ENCODE results near the gene AANAT.
A peak's percentile ranks its signal among the peaks of the same experiment; 100 is the strongest.

DNA sequence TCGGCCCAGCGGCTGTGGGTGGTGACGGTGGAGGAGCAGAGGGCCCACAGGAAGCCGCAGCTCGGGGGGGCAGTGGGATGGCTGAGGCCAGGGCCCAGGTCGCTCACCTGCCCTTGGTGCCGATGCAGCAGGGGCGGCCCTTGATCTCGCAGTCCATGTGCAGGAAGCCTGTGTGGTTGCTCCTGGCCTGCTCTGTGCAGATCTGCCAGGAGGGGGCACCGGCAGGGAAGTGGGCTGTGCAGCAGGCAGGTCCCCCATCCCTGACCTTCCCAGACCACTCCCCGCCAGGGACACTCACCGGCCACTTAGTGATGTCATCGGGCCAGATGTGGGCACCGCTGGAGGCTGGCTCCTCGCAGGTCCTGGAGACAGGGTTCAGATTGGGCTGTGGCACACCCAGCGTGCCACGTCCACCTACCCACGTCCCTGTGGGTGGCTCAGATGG is 6.2 kb downstream of the AANAT start:
- TF ChIP-seq, protein P1, sequence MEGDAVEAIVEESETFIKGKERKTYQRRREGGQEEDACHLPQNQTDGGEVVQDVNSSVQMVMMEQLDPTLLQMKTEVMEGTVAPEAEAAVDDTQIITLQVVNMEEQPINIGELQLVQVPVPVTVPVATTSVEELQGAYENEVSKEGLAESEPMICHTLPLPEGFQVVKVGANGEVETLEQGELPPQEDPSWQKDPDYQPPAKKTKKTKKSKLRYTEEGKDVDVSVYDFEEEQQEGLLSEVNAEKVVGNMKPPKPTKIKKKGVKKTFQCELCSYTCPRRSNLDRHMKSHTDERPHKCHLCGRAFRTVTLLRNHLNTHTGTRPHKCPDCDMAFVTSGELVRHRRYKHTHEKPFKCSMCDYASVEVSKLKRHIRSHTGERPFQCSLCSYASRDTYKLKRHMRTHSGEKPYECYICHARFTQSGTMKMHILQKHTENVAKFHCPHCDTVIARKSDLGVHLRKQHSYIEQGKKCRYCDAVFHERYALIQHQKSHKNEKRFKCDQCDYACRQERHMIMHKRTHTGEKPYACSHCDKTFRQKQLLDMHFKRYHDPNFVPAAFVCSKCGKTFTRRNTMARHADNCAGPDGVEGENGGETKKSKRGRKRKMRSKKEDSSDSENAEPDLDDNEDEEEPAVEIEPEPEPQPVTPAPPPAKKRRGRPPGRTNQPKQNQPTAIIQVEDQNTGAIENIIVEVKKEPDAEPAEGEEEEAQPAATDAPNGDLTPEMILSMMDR (IDR thresholded peaks at IDR 0.05 in 2 of 3, conservative IDR thresholded peaks at IDR 0.05 in 1 of 3; ENCODE audit: borderline replicate concordance in 1 of 3, insufficient read depth in 1 of 3, low read depth in 2 of 3, low read length in 2 of 3): peak in 2 of 3 experiments; percentile 60 to 61; a peak in 4 of 6 replicates
- TF ChIP-seq, protein P2, sequence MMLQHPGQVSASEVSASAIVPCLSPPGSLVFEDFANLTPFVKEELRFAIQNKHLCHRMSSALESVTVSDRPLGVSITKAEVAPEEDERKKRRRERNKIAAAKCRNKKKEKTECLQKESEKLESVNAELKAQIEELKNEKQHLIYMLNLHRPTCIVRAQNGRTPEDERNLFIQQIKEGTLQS (IDR thresholded peaks at IDR 0.05): no peak
- TF ChIP-seq, protein P3, sequence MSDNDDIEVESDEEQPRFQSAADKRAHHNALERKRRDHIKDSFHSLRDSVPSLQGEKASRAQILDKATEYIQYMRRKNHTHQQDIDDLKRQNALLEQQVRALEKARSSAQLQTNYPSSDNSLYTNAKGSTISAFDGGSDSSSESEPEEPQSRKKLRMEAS (IDR thresholded peaks at IDR 0.05): no peak
- TF ChIP-seq FOSL1 (IDR thresholded peaks at IDR 0.05; ENCODE audit: low read depth) (no peak), POLR2AphosphoS5 (IDR thresholded peaks at IDR 0.05; ENCODE audit: low read depth, low read length) (no peak), POLR2A (IDR thresholded peaks at IDR 0.05; ENCODE audit: borderline replicate concordance, extremely low read depth, insufficient read depth, insufficient read length) (no peak), TCF7L2 (IDR thresholded peaks at IDR 0.05; ENCODE audit: borderline replicate concordance, extremely low read depth, insufficient read depth, insufficient read length) (no peak)
- TF ChIP-seq, protein P4, sequence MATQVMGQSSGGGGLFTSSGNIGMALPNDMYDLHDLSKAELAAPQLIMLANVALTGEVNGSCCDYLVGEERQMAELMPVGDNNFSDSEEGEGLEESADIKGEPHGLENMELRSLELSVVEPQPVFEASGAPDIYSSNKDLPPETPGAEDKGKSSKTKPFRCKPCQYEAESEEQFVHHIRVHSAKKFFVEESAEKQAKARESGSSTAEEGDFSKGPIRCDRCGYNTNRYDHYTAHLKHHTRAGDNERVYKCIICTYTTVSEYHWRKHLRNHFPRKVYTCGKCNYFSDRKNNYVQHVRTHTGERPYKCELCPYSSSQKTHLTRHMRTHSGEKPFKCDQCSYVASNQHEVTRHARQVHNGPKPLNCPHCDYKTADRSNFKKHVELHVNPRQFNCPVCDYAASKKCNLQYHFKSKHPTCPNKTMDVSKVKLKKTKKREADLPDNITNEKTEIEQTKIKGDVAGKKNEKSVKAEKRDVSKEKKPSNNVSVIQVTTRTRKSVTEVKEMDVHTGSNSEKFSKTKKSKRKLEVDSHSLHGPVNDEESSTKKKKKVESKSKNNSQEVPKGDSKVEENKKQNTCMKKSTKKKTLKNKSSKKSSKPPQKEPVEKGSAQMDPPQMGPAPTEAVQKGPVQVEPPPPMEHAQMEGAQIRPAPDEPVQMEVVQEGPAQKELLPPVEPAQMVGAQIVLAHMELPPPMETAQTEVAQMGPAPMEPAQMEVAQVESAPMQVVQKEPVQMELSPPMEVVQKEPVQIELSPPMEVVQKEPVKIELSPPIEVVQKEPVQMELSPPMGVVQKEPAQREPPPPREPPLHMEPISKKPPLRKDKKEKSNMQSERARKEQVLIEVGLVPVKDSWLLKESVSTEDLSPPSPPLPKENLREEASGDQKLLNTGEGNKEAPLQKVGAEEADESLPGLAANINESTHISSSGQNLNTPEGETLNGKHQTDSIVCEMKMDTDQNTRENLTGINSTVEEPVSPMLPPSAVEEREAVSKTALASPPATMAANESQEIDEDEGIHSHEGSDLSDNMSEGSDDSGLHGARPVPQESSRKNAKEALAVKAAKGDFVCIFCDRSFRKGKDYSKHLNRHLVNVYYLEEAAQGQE (IDR thresholded peaks at IDR 0.05; ENCODE audit: low read depth): no peak
